SK-N-SH (cell line): ENCODE data around the gene ZNF628. TPM values are rescaled to one million over a fixed set of nuclear protein-coding genes. Genes with fewer than 3 reads are reported as not detected.
A peak's percentile ranks its signal among the peaks of the same experiment; 100 is the strongest.

ENCODE experiments used
- CTCF ChIA-PET: fragments of 300-600, 350-600 bp; formaldehyde crosslinking; extraction: SDS; loops from one replicate; lab custom pipeline; 2021; lab: Yijun Ruan, JAX
- POLR2A ChIA-PET: fragments of 350-600 bp; sonication (Branson Sonifier 250); formaldehyde crosslinking; extraction: SDS; loops from one replicate; lab custom pipeline; 2020; ENCODE audit warnings: antibody characterized with exemption, inconsistent platforms; lab: Yijun Ruan, JAX
- DNase-seq: peaks from one replicate; pipeline ENCODE4 v3.0.0; 2012
- H2AFZ ChIP-seq: fragments of 200-600 bp; sonication (generic); 2 replicates; pipeline ENCODE4 v1.8.1; 2016; ENCODE audit warnings: antibody characterized with exemption, mild to moderate bottlenecking, low read depth
- H3F3A ChIP-seq: fragments of 200-600 bp; sonication (generic); replicated peaks from 2 replicates; pipeline ENCODE3; 2016; ENCODE audit warnings: antibody characterized with exemption, mild to moderate bottlenecking; ENCODE audit not compliant: insufficient read depth
- H3K27ac ChIP-seq, 2 experiments: fragments of 200-500 bp in 1 of 2; fragments of 200-600 bp in 1 of 2; sonication (Bioruptor generic) in 1 of 2; sonication (generic), shearing (Covaris generic) in 1 of 2; 2 replicates each; pipeline versions ENCODE4 v1.5.1 to v1.6.1; 2014 to 2016; ENCODE audit warnings: low read depth in 2 of 2, inconsistent platforms in 1 of 2, low read length in 1 of 2, mild to moderate bottlenecking in 1 of 2, mixed read lengths in 1 of 2
- H3K27me3 ChIP-seq: fragments of 200-600 bp; sonication (generic), shearing (Covaris generic); 2 replicates; pipeline ENCODE4 v1.6.1; 2016; ENCODE audit warnings: mixed run types; ENCODE audit not compliant: insufficient read depth
- H3K36me3 ChIP-seq, 2 experiments: fragments of 200-500 bp in 1 of 2; fragments of 200-600 bp in 1 of 2; sonication (Bioruptor generic) in 1 of 2; sonication (generic) in 1 of 2; replicated peaks in 1 of 2; 2 replicates each; pipeline versions ENCODE3 to v1.5.1; 2014 to 2016; ENCODE audit warnings: low read length in 1 of 2, mild to moderate bottlenecking in 1 of 2; ENCODE audit not compliant: insufficient read depth in 2 of 2, control insufficient read depth in 1 of 2
- H3K4me1 ChIP-seq, 2 experiments: fragments of 200-500 bp in 1 of 2; fragments of 200-600 bp in 1 of 2; sonication (Bioruptor generic) in 1 of 2; sonication (generic), shearing (Covaris generic) in 1 of 2; 2 replicates each; pipeline versions ENCODE4 v1.5.1 to v1.6.1; 2014 to 2016; ENCODE audit warnings: low read depth in 1 of 2, low read length in 1 of 2, mixed run types in 1 of 2; ENCODE audit not compliant: insufficient read depth in 2 of 2, control insufficient read depth in 1 of 2
- H3K4me2 ChIP-seq: fragments of 200-600 bp; sonication (generic), shearing (Covaris generic); 2 replicates; pipeline ENCODE4 v1.6.1; 2017; ENCODE audit warnings: mixed run types
- H3K4me3 ChIP-seq, 2 experiments: fragments of 200-500 bp in 1 of 2; fragments of 200-600 bp in 1 of 2; sonication (Bioruptor generic) in 1 of 2; sonication (generic), shearing (Covaris generic) in 1 of 2; 2 replicates each; pipeline versions ENCODE4 v1.5.1 to v1.8.1; 2014 to 2016; ENCODE audit warnings: low read depth in 2 of 2, inconsistent platforms in 1 of 2, low read length in 1 of 2, mild to moderate bottlenecking in 1 of 2, mixed read lengths in 1 of 2, moderate library complexity in 1 of 2
- H3K79me2 ChIP-seq: fragments of 200-600 bp; sonication (generic); 2 replicates; pipeline ENCODE4 v1.8.1; 2017; ENCODE audit warnings: mild to moderate bottlenecking; ENCODE audit not compliant: insufficient read depth
- H3K9ac ChIP-seq: fragments of 200-600 bp; sonication (generic); 2 replicates; pipeline ENCODE4 v1.6.1; 2017; ENCODE audit warnings: mixed run types
- H3K9me2 ChIP-seq: fragments of 200-600 bp; sonication (generic); 2 replicates; pipeline ENCODE4 v1.6.1; 2017; ENCODE audit warnings: mixed run types
- H3K9me3 ChIP-seq: fragments of 200-600 bp; sonication (generic); 2 replicates; pipeline ENCODE4 v1.6.1; 2017; ENCODE audit warnings: mixed run types, mild to moderate bottlenecking, moderate library complexity
- H4K20me1 ChIP-seq: fragments of 200-600 bp; sonication (generic); 2 replicates; pipeline ENCODE4 v1.6.1; 2017; ENCODE audit warnings: mild to moderate bottlenecking, mixed run types; ENCODE audit not compliant: insufficient read depth
- CHD2 ChIP-seq: fragments of 150-350 bp; IDR thresholded peaks from 2 replicates; pipeline ENCODE4 v1.6.1; 2018; ENCODE audit warnings: low read length; ENCODE audit not compliant: partially characterized antibody
- CTCF ChIP-seq: fragments of 200-600 bp; sonication (generic); IDR thresholded peaks from 2 replicates; pipeline ENCODE4 v1.6.1; 2017; ENCODE audit warnings: antibody characterized with exemption, mild to moderate bottlenecking, moderate library complexity
- EP300 ChIP-seq, 2 experiments: IDR thresholded peaks; 2 replicates each; pipeline versions ENCODE4 v1.4.0 to v1.6.1; 2012; ENCODE audit warnings: borderline replicate concordance in 1 of 2, low read depth in 1 of 2, low read length in 1 of 2
- FOXM1 ChIP-seq: IDR thresholded peaks from 2 replicates; pipeline ENCODE4 v1.4.0; 2012; ENCODE audit warnings: low read depth, mild to moderate bottlenecking
- JUND ChIP-seq: IDR thresholded peaks from 2 replicates; pipeline ENCODE4 v1.4.0; 2012
- MAX ChIP-seq: IDR thresholded peaks from 2 replicates; pipeline ENCODE4 v1.4.0; 2012; ENCODE audit warnings: low read depth
- MXI1 ChIP-seq: IDR thresholded peaks from 2 replicates; pipeline ENCODE4 v1.6.1; 2012; ENCODE audit warnings: mild to moderate bottlenecking, low read depth, low read length, improper control_type of control experiment
- NFIC ChIP-seq: IDR thresholded peaks from 2 replicates; pipeline ENCODE4 v1.4.0; 2012; ENCODE audit warnings: borderline replicate concordance
- PBX3 ChIP-seq: IDR thresholded peaks from 2 replicates; pipeline ENCODE4; 2012
- RAD21 ChIP-seq: IDR thresholded peaks from 2 replicates; pipeline ENCODE4 v1.6.1; 2012; ENCODE audit warnings: mild to moderate bottlenecking, low read length
- RCOR1 ChIP-seq: fragments of 150-350 bp; IDR thresholded peaks from 2 replicates; pipeline ENCODE4 v1.6.1; 2017; ENCODE audit warnings: antibody characterized with exemption, low read length
- RXRA ChIP-seq: IDR thresholded peaks from 2 replicates; pipeline ENCODE4 v1.4.0; 2012; ENCODE audit warnings: low read depth, mild to moderate bottlenecking, borderline replicate concordance
- SMC3 ChIP-seq: IDR thresholded peaks from 2 replicates; pipeline ENCODE4 v1.6.1; 2012; ENCODE audit warnings: low read depth, low read length, improper control_type of control experiment
- TAF1 ChIP-seq: IDR thresholded peaks from 2 replicates; pipeline ENCODE4 v1.6.1; 2012; ENCODE audit warnings: low read depth, mild to moderate bottlenecking, low read length, moderate library complexity, borderline replicate concordance
- TEAD4 ChIP-seq: IDR thresholded peaks from 2 replicates; pipeline ENCODE4 v1.4.0; 2012; ENCODE audit warnings: mild to moderate bottlenecking, borderline replicate concordance; ENCODE audit not compliant: insufficient read depth
- USF2 ChIP-seq: fragments of 150-350 bp; IDR thresholded peaks from 2 replicates; pipeline ENCODE4 v1.6.1; 2017; ENCODE audit warnings: antibody characterized with exemption, low read length, low read depth, borderline replicate concordance
- WGBS: methylation state at CpG from one replicate; pipeline ENCODE4 v1.1.6; 2017; ENCODE audit warnings: low lambda C conversion rate; 5-methylcytosine and 5-hydroxymethylcytosine counted together
- polyA plus RNA-seq, 3 experiments: library from polyadenylated mRNA; depleted of rRNA; stranded (reverse); fragments of >200 nt; gene quantifications; 2 replicates each; pipeline ENCODE4 v1.2.3, GENCODE V29; 2012

Gene ZNF628
- polyA plus RNA-seq, 1 of the 3 experiments (the other 2 are of a cell fraction): 1.6 TPM

- H4K20me1 ChIP-seq: peaks cover 15% of the 10 kb centered on the region
- peaks cover 0 to 13% of the 10 kb centered on the region in 2 experiments; a peak in 2 of 4 replicates for H3K4me1 ChIP-seq
- H3K4me2 ChIP-seq: no peak overlapping the region
- no peaks in the 10 kb centered on the region for H3K9me3 ChIP-seq
- H3K4me3 ChIP-seq: no peak overlapping the region
- TF ChIP-seq EP300 (IDR thresholded peaks at IDR 0.05; ENCODE audit: borderline replicate concordance in 1 of 2, low read depth in 1 of 2, low read length in 1 of 2): no peak
- no peak for TF ChIP-seq RAD21
- TF ChIP-seq FOXM1: no peak
- TF ChIP-seq JUND: no peak
- no peak for TF ChIP-seq PBX3
- no peak for TF ChIP-seq CHD2
- TF ChIP-seq MXI1: no peak
- no peak for TF ChIP-seq TAF1
- no peak for TF ChIP-seq RXRA
- TF ChIP-seq RCOR1: no peak
- TF ChIP-seq TEAD4: no peak
- TF ChIP-seq NFIC: no peak
- ChIA-PET POLR2A (no interaction called here), CTCF (interaction anchor here (0.7 to 4.0 kb wide), 11 partner anchors 9 to 354 kb away, joined by 3 to 26 read pairs (median 5); no protein-coding TSS in a partner anchor)
- no peak overlapping the region for H3K9ac ChIP-seq
- no peak overlapping the region for H2AFZ ChIP-seq
- H3K36me3 ChIP-seq: no peaks in the 10 kb centered on the region
- 91% methylated on average over 12 of the region's 12 CpGs for WGBS
- H3K9me2 ChIP-seq: no peaks in the 10 kb centered on the region
- H3K27me3 ChIP-seq: peaks cover 11% of the 10 kb centered on the region
- DNase-seq: no peak
- peaks cover 13% of the 10 kb centered on the region for H3F3A ChIP-seq
- H3K27ac ChIP-seq: no peak overlapping the region
- peaks cover under 1% of the 10 kb centered on the region; the same call in 1 of the 2 replicates for H3K79me2 ChIP-seq
Measured at GRCh38 chr19:55453511-55454260, 22.7 kb upstream of the ZNF628 start.

- Histone ChIP-seq H3K9me2 (no peaks in the 10 kb centered on the region), H3K4me1 (peaks cover 5 to 19% of the 10 kb centered on the region in 2 experiments; a peak in 2 of 4 replicates), H3K9ac (no peak overlapping the region), H3K27ac (no peak overlapping the region), H3F3A (peaks cover 16% of the 10 kb centered on the region), H3K79me2 (peaks cover 12% of the 10 kb centered on the region; the same call in 1 of the 2 replicates), H3K27me3 (peaks cover 11% of the 10 kb centered on the region), H3K36me3 (no peaks in the 10 kb centered on the region), H4K20me1 (peaks cover 15% of the 10 kb centered on the region), H3K4me2 (no peak overlapping the region), H3K9me3 (no peaks in the 10 kb centered on the region), H3K4me3 (peak overlapping the region in 1 of 2 experiments; percentile 29; a peak in 1 of 4 replicates), H2AFZ (no peak overlapping the region)
- DNase-seq: peak; percentile 73
- WGBS: 45% methylated on average over 9 of the region's 14 CpGs
- POLR2A ChIA-PET: no interaction called here
- TF ChIP-seq USF2: no peak
- TF ChIP-seq CTCF: peak; percentile 77
- TF ChIP-seq RAD21: peak; percentile 63
- no peak for TF ChIP-seq MAX
- peak; percentile 46 for TF ChIP-seq SMC3
- TF ChIP-seq PBX3: no peak
- TF ChIP-seq TAF1: no peak
- CTCF ChIA-PET: interaction anchor here (1.0 to 4.0 kb wide), 4 partner anchors 13 to 313 kb away, joined by 3 to 26 read pairs (median 6); no protein-coding TSS in a partner anchor
Measured at GRCh38 chr19:55454787-55455243, 21.6 kb upstream of the ZNF628 start.
